Cortex of kidney (tissue), 1 donor: ENCODE measurements around the gene OASL.

ENCODE experiments used
- DNase-seq: peaks from one replicate; lab custom pipeline; 2025; lab: John Stamatoyannopoulos, UW

OASL gene

GRCh38 chr12:121015825-121016766, 22.9 kb downstream of the OASL start, which contains the start of gene C12orf43:
Gene C12orf43, minus strand, starts transcription at chr12:121016487. Its CDS starts 13 bp downstream, at chr12:121016474.
- no peak for DNase-seq

DNA sequence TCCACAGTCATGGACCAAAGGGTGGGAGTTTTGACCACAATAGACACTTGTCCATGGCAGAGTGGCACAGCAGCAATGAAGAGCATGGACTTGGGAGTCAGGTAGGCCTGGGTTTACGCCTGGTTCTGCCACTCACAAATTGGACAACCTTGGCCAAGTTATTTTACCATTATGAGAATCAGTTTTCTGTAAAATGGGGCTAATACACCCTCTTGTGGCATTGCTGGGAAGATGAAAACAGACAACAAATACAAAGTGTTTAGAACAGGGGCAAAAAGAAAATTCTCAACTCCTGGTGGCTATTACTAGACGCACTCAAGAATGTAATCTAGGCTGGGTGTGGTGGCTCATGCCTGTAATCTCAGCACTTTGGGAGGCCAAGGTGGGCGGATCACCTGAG, 25.3 kb downstream of the OASL start:
- no peak for DNase-seq

DNA sequence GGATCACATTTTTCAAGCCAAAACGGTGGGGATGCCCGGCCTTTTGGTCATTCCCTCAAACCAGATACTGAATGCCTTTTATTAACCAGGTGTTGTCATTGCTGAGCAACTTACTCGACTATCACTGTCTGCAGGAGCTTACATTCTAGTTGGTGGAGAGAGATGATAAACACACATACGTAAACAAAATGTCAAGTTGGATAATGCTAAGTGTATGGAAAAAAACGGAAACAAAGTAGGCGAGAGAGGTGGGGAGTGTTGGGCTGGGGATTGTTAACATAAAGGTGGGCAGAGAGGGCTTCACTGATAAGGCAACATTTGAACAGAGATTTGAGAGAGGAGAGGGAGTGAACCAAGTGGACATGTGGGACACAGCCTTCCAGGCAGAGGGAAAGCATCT, 27.2 kb downstream of the OASL start:
- no peak for DNase-seq

- no peak for DNase-seq
These were observed 28.2 kb downstream of the OASL start for GRCh38 chr12:121010860-121011259.

DNA sequence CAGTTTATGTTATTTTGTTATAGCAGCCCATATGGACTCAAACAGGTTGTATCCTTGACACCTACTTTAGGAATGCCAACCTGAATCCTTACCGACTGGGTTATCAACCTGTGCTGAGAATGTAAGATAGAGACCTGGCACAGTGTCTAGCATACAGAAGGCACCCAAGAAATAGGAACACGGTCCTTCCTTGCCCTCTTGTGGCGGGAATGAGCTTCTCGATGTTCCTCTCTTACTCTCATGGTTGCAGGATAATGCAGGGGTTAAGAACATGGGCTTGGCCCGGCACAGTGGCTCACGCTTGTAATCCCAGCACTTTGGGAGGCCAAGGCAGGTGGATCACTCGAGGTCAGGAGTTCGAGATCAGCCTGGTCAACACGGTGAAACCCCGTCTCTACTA, 29.3 kb downstream of the OASL start:
- DNase-seq, result no peak

DNA sequence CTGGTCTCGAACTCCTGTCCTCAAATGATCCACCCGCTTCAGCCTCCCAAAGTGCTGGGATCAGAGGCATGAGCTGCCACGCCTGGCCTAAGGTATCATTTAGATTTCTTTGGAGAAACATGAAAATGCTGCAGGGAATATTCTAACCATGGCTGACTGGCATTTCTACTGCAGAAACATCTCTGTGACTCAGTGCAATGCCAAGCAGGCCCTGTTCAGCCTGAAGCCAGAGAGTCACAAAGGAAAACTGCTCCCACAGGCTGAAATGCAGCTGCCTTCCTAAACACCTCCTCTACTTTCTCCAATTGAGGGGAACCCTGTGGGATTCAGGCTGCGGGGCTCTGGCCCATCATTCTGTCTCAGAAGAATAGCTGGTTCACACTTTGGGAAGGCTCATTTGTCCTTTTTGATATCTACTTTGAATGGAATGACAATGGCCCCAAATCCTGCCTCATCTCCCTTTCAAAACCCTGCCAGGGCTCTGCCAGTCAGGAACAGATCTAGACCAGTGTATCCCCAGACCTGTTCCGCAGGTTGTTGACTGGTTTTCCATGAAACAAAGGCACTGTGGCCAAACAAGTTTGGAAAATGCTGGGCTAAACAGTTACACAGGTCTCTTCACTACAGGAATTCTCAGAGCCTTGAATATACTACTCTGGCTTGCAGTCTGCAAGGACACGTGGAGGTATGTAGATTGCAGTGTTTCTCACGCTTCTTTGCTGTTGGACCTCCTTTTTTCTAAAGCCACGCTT, 30.5 kb downstream of the OASL start:
- DNase-seq, result no peak

GRCh38 chr12:121005346-121005815, 33.7 kb downstream of the OASL start:
- DNase-seq, result no peak

- no peak for DNase-seq
These were observed 34.7 kb downstream of the OASL start for GRCh38 chr12:121004253-121004815.

GRCh38 chr12:121003650-121004049, 35.4 kb downstream of the OASL start:
- no peak for DNase-seq

GRCh38 chr12:121001841-121002483, 37.1 kb downstream of the OASL start:
- DNase-seq, result no peak

DNA sequence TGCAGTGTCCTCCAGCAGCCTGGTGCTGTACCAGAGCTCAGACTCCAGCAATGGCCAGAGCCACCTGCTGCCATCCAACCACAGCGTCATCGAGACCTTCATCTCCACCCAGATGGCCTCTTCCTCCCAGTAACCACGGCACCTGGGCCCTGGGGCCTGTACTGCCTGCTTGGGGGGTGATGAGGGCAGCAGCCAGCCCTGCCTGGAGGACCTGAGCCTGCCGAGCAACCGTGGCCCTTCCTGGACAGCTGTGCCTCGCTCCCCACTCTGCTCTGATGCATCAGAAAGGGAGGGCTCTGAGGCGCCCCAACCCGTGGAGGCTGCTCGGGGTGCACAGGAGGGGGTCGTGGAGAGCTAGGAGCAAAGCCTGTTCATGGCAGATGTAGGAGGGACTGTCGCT, 38.0 kb downstream of the OASL start:
- no peak for DNase-seq

- DNase-seq, result no peak
These were observed 38.5 kb downstream of the OASL start for GRCh38 chr12:121000530-121000929.

DNA sequence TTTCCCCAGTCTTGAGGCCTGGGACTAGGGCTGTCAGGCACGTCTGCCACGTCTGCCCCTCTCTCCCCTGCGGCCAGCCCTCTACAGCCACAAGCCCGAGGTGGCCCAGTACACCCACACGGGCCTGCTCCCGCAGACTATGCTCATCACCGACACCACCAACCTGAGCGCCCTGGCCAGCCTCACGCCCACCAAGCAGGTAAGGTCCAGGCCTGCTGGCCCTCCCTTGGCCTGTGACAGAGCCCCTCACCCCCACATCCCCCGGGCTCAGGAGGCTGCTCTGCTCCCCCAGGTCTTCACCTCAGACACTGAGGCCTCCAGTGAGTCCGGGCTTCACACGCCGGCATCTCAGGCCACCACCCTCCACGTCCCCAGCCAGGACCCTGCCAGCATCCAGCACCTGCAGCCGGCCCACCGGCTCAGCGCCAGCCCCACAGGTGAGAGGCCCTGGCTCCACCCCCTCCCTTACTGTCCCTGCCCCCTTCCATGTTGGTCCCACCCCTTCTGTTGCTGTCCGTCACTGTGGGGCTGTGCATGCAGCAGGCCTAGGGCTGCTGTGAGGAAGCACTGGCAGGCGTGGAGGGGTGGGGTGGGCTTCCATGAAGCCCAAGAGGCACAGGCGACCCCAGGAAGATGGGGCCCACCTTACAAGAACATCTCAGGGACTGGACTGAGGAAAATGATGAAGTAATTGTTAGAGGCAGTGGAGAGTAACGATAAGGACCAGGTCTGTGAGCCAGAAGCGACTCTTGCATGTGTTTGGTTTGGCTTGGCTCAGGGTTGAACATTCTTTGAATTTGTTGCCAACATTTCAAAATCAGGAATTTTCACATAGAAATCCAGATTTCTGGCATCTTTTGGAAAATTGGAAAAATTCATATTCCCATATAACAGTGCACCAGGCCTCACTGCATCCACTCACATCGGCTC, 39.6 kb downstream of the OASL start:
- no peak for DNase-seq

DNA sequence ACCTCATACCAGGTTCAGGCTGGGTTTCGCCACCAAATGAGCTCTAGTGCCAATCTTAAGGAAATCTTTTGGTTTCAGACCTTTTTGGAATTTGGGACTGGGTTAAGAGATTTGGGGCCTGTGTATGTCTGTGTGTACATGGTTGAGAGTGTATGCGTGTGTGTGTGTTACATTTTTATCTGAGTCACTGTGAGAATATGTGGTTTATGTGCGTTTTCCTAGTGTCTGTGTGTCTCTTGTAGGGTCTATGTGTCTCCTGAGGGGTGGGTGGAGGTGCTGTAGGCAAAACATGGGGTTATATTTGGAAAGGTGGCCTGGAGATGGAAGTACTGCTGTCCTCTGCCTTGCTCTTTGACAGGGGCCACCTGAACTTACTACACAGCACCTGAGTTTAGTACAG, 40.6 kb downstream of the OASL start:
- no peak for DNase-seq

GRCh38 chr12:120997448-120997847, 41.6 kb downstream of the OASL start:
- no peak for DNase-seq

GRCh38 chr12:120996133-120996746, 42.8 kb downstream of the OASL start:
- DNase-seq, result no peak

- DNase-seq, result no peak
These were observed 44.3 kb downstream of the OASL start for GRCh38 chr12:120994589-120995337.

DNA sequence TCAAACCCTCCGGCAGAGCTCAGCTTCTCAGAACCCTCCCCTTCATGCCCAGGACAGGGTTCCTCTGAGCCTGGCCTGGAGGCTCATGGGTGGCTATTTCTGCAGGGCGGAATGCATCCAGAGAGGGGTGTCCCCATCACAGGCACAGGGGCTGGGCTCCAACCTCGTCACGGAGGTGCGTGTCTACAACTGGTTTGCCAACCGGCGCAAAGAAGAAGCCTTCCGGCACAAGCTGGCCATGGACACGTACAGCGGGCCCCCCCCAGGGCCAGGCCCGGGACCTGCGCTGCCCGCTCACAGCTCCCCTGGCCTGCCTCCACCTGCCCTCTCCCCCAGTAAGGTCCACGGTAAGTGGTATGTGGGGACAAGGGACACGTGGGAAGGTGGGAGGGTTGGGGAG, 45.0 kb downstream of the OASL start:
- no peak for DNase-seq

GRCh38 chr12:120993496-120993895, 45.5 kb downstream of the OASL start:
- no peak for DNase-seq

- no peak for DNase-seq
These were observed 46.1 kb downstream of the OASL start for GRCh38 chr12:120992989-120993388.
